ENCODE data around the gene PLS3. TPM values are rescaled to one million over a fixed set of nuclear protein-coding genes. Genes with fewer than 3 reads are reported as not detected.

Gene PLS3
- total RNA-seq, 4 donors from 2014 or later: 4.5 to 160 (median 21.9) TPM

GRCh38 chrX:115697806-115698205 lies 136.8 kb downstream of the PLS3 start:
- Histone ChIP-seq H3K4me3 (no peak overlapping the region), H3K4me1 (no peaks in the 10 kb centered on the region), H3K27me3 (no peaks in the 10 kb centered on the region), H3K27ac (no peak overlapping the region), H3K36me3 (no peaks in the 10 kb centered on the region), H3K9me3 (no peaks in the 10 kb centered on the region)
- intact Hi-C loops (cut with DNase I; ENCODE audit: low total_unique reads) (no loop called here), in situ Hi-C loops (cut with MboI; ENCODE audit: low pct_ligation_motif_present in 1 of 4, low pct_unique_long_range_greater_than_20kb in 1 of 4, low sequenced_read_pairs in 3 of 4) (no loop called here)
- TF ChIP-seq, protein P1, sequence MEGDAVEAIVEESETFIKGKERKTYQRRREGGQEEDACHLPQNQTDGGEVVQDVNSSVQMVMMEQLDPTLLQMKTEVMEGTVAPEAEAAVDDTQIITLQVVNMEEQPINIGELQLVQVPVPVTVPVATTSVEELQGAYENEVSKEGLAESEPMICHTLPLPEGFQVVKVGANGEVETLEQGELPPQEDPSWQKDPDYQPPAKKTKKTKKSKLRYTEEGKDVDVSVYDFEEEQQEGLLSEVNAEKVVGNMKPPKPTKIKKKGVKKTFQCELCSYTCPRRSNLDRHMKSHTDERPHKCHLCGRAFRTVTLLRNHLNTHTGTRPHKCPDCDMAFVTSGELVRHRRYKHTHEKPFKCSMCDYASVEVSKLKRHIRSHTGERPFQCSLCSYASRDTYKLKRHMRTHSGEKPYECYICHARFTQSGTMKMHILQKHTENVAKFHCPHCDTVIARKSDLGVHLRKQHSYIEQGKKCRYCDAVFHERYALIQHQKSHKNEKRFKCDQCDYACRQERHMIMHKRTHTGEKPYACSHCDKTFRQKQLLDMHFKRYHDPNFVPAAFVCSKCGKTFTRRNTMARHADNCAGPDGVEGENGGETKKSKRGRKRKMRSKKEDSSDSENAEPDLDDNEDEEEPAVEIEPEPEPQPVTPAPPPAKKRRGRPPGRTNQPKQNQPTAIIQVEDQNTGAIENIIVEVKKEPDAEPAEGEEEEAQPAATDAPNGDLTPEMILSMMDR (IDR thresholded peaks at IDR 0.05): no peak
- TF ChIP-seq EP300 (IDR thresholded peaks at IDR 0.05; ENCODE audit: low read depth): no peak
- no peak for TF ChIP-seq POLR2AphosphoS5 (IDR thresholded peaks at IDR 0.05)
- no peak for TF ChIP-seq POLR2A (IDR thresholded peaks at IDR 0.05)
- WGBS, 2 donors (ENCODE audit: low coverage in 1 of 2): 84% methylated on average over 2 of the region's 2 CpGs; no CpG with 5 or more reads in 1 of the 2 donors
- no peak for DNase-seq

Small RNAs within 50 kb of the gene (small RNA-seq; reads per million reads assigned to genes)
- 0 reads per million in 4 donors for gene RF00264

All from transverse colon (tissue), 4 donors.